ENCODE data around the gene SERTAD2. TPM values are rescaled to one million over a fixed set of nuclear protein-coding genes. Genes with fewer than 3 reads are reported as not detected.

Gene SERTAD2
- total RNA-seq, 1 donor from 2014 or later: 20.7 TPM

- H3K36me3 ChIP-seq: peaks cover 55% of the 10 kb centered on the region
- H3K27me3 ChIP-seq: no peaks in the 10 kb centered on the region
- DNase-seq (no peak), ATAC-seq (no peak)
- H3K4me3 ChIP-seq: no peak overlapping the region
- no peaks in the 10 kb centered on the region for H3K4me1 ChIP-seq
- intact Hi-C loops (cut with DNase I): loop anchor here (10.0 kb wide), 1 partner anchor 62 kb away; no protein-coding TSS in a partner anchor
- TF ChIP-seq CTCF (IDR thresholded peaks at IDR 0.05): no peak
- no peaks in the 10 kb centered on the region for H3K9me3 ChIP-seq
- H3K27ac ChIP-seq: no peak overlapping the region
These were observed 70.9 kb downstream of the SERTAD2 start for GRCh38 chr2:64582774-64583340.

- TF ChIP-seq CTCF (IDR thresholded peaks at IDR 0.05): no peak
- H3K36me3 ChIP-seq: peaks cover 60% of the 10 kb centered on the region
- intact Hi-C loops (cut with DNase I): loop anchor here (10.0 kb wide), 1 partner anchor 63 kb away; no protein-coding TSS in a partner anchor
These were observed 71.8 kb downstream of the SERTAD2 start for GRCh38 chr2:64581777-64582539.

More at GRCh38 chr2:64581777-64582539, 71.8 kb downstream of the SERTAD2 start:
- no peaks in the 10 kb centered on the region for H3K4me1 ChIP-seq
- no peak overlapping the region for H3K4me3 ChIP-seq
- no peak for ATAC-seq
- DNase-seq: no peak
- no peak overlapping the region for H3K27ac ChIP-seq
- no peaks in the 10 kb centered on the region for H3K27me3 ChIP-seq
- H3K9me3 ChIP-seq: no peaks in the 10 kb centered on the region

Other genes with a start within 250 kb of the SERTAD2 start
- 43.2 TPM for gene LGALSL, start 199.8 kb downstream of the SERTAD2 start, total RNA-seq
- 40.2 TPM for gene AFTPH, start 129.6 kb downstream of the SERTAD2 start, total RNA-seq